NCI-H345 treated with DMSO at 0.1 percent for 48 hours (cell line): Measurements from ENCODE around the gene SYNE4.
"Not testable (repeated sequence)": the region's sequence is repeated elsewhere in the genome, so short reads cannot be mapped to it uniquely, and the experiment has no call there.

ENCODE experiments used
- DNase-seq: peaks from one replicate; lab custom pipeline; 2025; ENCODE audit not compliant: unreplicated experiment; lab: John Stamatoyannopoulos, UW

Gene SYNE4

DNA sequence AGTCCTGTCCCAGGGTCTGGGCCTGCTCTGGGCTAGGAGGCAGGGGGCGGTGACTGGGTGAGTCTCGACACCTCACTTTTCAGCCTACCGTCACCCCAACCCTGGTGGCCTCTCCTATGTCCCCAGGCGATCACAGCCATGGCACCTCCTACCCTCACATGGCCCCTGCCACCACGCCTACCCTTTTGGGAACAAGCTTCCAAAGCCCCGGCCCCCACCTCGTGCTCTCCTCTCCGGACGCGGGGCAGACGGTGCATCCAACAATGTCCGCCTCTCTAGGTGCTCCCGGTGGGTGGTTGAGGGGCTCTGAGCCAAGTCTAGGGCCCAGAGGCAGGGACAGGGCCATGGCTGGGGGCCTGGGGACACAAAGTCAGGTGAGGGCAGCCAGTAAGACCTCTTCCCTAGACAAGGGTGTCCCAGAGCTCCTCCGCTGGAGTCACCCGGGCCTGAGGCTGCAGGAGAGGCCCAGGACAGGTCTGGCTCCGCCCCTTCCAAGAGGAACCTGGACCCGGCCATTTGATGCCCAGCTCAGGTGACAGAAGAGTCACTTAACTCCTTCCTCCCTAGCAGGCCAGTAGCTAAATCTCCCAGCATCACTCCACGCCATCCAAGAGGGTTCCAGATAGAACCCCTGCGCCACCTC, at the start of gene SYNE4:
Gene SYNE4, minus strand, starts transcription at position 478 of the 643 bp plus-strand sequence. Its CDS starts 132 bp downstream, at position 346.
- no peak for DNase-seq

DNA sequence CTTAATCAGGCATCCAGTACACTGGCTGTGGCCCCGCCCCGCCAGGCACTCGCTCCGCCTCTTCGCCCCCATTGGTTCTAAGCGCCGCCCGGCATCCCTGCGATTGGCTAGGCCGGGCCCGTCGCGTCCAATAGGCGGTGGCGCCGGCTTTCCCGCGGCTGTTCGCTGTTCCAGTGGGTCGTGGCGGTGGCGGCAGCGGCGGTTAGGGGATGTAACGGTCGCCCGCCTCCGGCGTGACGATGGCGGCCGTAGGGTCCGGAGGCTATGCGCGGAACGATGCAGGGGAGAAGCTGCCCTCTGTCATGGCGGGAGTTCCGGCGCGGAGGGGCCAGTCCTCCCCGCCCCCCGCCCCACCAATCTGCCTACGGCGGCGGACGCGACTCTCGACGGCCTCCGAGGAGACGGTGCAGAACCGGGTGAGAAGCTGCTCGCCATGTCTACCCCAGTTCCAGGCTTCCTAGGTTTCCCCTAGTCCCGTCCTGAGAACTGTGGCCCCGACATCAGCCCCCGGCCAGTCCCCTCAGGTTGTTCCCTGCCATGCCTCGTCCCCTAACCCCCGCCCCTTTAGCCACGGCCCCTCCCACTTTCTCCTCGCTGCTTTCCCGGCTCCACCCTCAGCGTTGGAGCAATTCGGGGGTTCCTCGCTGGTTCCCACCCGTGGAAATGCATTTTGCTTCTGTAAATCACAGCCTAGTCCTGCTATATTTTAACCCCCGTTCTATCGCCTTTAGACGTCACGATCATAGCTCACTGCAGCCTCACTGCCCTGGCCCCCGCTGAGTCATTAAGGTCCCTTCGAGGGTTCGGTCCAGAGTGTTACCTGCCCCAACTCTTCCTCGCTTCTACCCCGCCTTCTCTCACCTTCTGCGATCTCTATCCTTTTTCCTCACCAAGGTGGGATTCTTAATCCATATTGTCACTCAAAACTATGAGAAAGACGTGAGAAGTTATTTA, 46.4 kb upstream of the SYNE4 start, which contains the start of gene WDR62:
Gene WDR62, plus strand, starts transcription at position 165 of the 954 bp plus-strand sequence. Its CDS starts 75 bp downstream, at position 240.
- DNase-seq = peak; percentile 100

DNA sequence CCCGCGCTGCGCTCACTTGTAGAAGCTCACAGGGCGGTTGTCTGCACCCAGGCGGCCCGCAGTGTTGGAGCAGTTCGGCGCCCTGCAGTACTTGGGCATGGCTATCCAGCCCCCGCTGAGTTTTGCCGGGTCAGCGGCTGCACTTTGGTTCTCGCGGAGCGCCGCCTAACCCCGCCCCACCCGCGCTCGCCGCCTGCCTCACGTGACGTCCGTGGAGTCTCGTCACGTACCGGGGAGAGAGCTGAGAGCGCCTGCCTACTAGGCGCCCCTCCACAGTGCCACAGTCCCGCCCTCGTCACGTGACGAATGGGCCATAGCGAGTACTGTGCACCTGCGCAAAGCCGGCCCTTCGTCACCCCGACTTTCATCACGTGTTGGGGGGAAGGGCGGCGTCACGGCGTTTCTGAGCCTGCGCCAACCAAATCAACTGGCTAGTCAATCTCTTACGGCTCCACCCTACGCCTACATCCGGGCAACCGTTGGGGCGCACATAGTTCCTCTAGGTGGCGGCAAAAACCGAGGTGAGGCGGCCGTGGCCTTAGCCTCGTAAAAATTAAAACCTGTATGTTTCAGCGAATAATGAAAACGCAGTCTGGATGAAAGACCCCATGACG, 45.6 kb upstream of the SYNE4 start, which contains the start of gene THAP8:
Gene THAP8, minus strand, starts transcription at position 167 of the 614 bp plus-strand sequence. Its CDS starts 68 bp downstream, at position 99.
- peak; percentile 100 for DNase-seq

- DNase-seq = no peak
Measured at GRCh38 chr19:36051637-36052036, 43.0 kb upstream of the SYNE4 start.

GRCh38 chr19:36051236-36051635, 42.6 kb upstream of the SYNE4 start:
- no peak for DNase-seq

- DNase-seq = no peak
Measured at GRCh38 chr19:36049080-36049698, 40.6 kb upstream of the SYNE4 start.

DNA sequence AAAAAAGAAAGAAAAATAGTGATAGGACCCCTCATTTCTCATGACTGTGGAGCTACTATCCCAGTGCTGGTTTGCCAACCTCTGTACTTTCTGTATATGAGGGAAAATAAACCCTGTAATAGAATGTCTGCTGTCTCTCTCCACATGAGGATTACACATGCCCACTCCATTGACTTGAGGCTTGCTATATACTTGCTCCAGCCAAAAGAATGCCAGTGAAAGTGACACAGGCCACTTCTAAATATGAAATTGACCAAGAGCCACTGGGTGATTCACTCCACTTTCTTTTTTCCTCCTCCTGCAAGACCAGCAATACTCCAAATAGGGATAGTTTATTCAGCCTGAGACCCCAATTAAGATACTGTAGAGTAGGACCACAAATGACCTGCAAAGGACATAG, 39.2 kb upstream of the SYNE4 start:
- DNase-seq = no peak

GRCh38 chr19:36046443-36047050, 37.9 kb upstream of the SYNE4 start:
- no peak for DNase-seq

DNA sequence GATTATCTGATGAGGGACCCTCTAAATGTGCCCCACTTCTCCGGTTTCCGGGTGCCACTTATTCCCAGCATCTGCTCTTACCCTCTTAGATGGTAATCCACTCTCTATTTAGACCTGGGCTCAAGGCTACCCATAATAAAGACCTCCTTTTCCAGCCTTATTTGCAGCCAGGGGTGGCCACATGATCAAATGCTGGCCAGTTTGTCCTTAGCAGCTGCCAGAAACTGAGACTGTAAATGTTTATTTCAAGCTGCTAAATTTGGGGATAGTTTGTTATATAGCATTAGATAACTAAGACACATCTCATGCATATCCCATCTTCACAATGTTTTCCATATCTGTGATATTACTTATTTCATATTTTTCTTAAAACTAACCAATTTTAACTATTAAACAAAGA, 35.3 kb upstream of the SYNE4 start:
- DNase-seq = no peak

GRCh38 chr19:36041831-36042230, 33.2 kb upstream of the SYNE4 start:
- no peak for DNase-seq

DNA sequence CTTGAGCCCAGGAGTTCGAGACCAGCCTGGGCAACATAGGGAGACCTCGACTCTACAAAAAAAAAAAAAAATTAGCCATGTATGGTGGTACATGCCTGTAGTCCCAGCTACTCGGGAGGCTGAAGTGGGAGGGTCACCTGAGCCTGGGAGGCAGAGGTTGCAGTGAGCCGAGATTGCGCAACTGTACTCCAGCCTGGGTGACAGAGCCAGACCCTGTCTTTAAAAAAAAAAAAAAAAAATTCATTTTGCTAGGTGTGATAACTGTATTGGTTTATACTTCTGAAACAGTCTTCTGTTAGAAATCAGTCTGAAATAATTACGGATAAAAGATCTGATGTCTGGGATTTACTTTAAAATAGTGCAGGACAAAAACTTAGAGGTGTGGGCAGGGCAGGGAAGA, 32.5 kb upstream of the SYNE4 start:
- DNase-seq = not testable (repeated sequence)

DNA sequence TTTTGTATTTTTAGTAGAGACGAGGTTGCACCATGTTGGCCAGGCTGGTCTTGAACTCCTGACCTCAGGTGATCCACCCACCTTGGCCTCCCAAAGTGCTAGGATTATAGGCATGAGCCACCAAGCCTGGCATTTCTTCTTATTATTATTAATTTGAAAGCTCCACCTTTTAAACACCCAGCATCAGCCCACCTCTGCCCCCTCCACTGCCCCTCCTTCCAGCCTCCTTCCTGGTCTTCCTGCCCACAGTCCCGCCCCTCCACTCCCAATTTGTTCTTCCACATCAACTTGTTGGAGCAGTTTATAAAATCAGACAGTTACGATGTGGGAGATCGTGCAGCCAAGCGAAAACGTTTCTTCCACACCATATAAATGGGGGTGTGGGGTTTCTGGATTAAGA, 31.9 kb upstream of the SYNE4 start:
- DNase-seq = no peak

DNA sequence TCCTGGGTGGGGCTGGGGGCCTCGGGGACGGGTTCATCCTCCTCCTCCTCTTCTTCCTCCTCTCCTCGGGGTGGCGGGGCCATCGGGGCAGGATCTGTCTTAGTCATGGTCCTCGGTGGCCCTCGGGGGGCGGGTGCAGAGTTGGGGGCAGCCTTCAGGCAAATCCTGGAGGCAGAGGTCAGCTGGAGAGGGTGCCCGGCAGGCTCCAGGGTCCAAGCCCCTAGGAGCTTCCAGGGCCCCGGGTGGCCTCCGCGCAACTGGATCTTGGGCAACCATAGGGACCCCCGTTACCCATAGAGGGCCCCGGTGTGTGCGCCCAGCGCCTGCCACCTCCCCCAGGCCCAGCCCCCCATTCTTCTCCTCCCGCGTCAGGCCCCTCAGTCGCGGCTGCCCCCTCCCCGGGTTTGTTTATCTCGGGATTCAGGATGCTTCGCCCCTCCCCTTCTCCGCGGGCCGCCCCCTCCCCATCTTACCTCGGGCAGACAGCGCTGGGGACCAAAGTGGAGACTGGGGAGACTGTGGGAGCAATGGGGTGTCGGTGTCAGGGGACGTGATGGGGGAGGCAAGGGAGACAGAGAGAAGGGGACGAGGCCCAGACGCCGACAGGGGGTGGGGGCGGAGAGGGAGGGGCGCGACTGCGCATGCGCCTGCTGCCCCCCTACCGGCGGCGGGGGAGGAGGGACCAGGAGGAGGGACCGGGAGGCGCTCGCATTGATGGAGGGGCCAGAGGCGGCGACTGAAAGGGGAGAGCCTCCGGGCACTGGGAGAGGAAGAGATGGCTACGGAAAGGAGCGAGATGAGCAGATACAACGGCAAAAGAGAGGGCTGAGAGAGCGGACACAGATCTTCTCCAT, 23.9 kb upstream of the SYNE4 start, which contains the start of gene CLIP3:
Gene CLIP3, minus strand, starts transcription at position 623 of the 854 bp plus-strand sequence. Its CDS starts 516 bp downstream, at position 107.
- peak; percentile 89 for DNase-seq

DNA sequence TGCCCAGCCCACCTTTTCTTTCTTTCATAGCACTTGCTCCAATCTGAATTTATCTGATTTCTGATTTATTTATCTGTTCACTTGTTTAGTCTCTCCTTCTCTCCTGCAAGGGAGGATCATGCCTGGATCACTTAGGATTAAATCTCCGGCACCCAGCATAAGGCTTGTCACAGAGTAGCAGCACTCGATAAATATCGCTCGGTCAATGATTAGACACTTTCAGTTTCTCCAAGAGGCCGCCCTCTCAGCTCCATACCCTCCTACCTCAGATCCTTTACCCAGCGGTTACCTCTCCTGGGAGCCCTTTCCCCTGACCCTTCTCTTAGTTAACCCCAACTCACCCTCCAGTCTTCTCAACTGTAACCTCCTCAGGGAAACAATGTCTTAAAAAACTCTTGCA, 22.7 kb upstream of the SYNE4 start:
- no peak for DNase-seq

DNA sequence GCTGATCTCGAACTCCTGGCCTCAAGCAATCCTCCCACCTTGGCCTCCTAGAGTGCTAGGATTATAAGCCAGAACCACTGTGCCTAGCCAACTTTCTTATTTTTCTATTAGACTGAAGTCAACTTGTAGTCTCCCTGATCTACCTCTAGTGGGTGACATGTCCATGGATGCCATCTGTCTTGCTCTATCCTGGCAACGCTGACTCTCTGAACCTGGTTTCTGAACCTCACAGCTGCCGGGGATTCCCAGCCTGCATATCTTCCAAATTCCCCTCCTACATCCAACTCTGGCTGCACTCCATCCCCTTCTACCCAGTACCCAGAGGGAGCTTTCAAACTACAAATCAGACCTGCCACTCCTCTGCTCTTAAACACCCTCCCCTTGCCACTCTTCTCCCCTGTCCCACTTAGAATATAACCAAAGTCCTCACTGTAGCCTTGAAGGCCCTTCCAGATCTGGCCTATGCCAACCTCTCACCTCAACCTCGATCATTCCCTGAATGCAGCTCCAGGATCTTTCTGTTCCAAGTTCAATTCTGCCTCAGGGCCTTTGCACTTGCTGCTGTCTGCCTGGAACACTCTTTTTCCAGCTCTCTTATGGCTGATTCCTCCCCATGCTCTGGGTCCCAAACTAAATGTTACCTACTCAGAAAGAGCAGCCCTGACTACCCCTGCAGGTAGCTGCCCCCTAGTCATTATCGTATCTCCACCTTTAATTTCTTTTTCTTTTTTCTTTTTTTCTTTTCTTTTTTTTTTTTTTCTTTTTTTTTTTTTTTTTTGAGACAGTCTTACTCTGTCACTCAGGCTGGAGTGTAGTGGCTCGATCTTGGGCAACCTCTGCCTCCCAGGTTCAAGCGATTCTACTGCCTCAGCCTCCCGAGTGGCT, 21.9 kb upstream of the SYNE4 start:
- no peak for DNase-seq

DNA sequence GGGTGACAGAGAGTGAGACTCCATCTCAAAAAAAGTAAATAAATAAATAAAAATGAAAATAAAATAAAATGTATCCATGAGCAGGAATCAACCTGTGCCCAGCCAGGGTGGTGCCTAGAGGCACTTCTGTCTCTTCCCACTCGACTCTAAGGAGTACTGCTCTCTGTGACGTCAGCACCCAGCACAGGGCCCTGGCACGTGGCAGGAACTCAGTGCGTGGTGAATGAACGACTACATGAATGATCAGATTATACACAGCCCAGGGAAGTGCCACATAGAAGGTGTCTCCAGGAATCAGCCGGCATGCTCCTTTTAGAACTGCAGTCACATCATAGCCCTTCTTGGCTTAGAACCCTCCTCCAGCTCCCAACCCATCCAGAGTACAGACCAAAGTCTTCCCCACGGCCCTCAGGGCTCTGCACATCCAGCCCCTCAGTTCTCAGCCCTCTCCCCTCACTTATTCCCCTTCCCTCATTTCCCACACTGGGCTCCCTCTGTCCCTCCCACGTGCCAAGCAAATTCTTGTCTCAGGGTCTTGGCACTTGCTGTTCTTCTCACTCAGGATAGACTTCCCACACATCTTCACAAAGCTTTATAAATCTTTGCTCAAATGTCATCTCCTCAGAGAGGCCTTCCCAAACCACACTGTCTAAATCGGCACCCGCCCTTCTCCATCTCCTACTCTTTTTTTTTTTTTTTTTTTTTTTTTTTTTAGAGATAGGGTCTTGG, 19.9 kb upstream of the SYNE4 start:
- no peak for DNase-seq

- no peak for DNase-seq
Measured at GRCh38 chr19:36027696-36028095, 19.1 kb upstream of the SYNE4 start.
